NCI-H1092 treated with DMSO at 0.1 percent for 48 hours (cell line): ENCODE results near the gene COL6A6.

Source experiments
- DNase-seq: peaks from one replicate; lab custom pipeline; 2025; lab: John Stamatoyannopoulos, UW

COL6A6 gene

GRCh38 chr3:130516645-130517512 lies at the start of gene COL6A6:
TSS of gene COL6A6 (plus strand) at chr3:130517177. CDS start at chr3:130560365, 43,188 bp downstream.
- DNase-seq = no peak

GRCh38 chr3:130468311-130468710 lies 48.7 kb upstream of the COL6A6 start:
- no peak for DNase-seq

- no peak for DNase-seq
Observed at GRCh38 chr3:130470126-130470525, 46.9 kb upstream of the COL6A6 start.

GRCh38 chr3:130473416-130473815 lies 43.6 kb upstream of the COL6A6 start:
- no peak for DNase-seq

GRCh38 chr3:130480736-130481135 lies 36.2 kb upstream of the COL6A6 start:
- DNase-seq = no peak

- DNase-seq = no peak
Observed at GRCh38 chr3:130488288-130488687, 28.7 kb upstream of the COL6A6 start.

GRCh38 chr3:130488769-130489450 lies 28.1 kb upstream of the COL6A6 start:
- DNase-seq = no peak

GRCh38 chr3:130490241-130490640 lies 26.7 kb upstream of the COL6A6 start:
- no peak for DNase-seq

- DNase-seq = no peak
Observed at GRCh38 chr3:130491431-130491830, 25.5 kb upstream of the COL6A6 start.

- DNase-seq = no peak
Observed at GRCh38 chr3:130504701-130505100, 12.3 kb upstream of the COL6A6 start.

- no peak for DNase-seq
Observed at GRCh38 chr3:130506031-130506430, 10.9 kb upstream of the COL6A6 start.

GRCh38 chr3:130507746-130508145 lies 9.2 kb upstream of the COL6A6 start:
- DNase-seq = no peak

- no peak for DNase-seq
Observed at GRCh38 chr3:130509008-130509407, 8.0 kb upstream of the COL6A6 start.

- no peak for DNase-seq
Observed at GRCh38 chr3:130514681-130515080, 2.3 kb upstream of the COL6A6 start.

- DNase-seq = no peak
Observed at GRCh38 chr3:130515755-130516154, 1.2 kb upstream of the COL6A6 start.

- DNase-seq = no peak
Observed at GRCh38 chr3:130517602-130518001, 625 bp downstream of the COL6A6 start.

GRCh38 chr3:130519754-130520153 lies 2.8 kb downstream of the COL6A6 start:
- DNase-seq = no peak

- no peak for DNase-seq
Observed at GRCh38 chr3:130522399-130522798, 5.4 kb downstream of the COL6A6 start.

- DNase-seq = no peak
Observed at GRCh38 chr3:130527426-130527825, 10.4 kb downstream of the COL6A6 start.

GRCh38 chr3:130528120-130528519 lies 11.1 kb downstream of the COL6A6 start:
- DNase-seq = no peak

GRCh38 chr3:130529486-130530215 lies 12.7 kb downstream of the COL6A6 start:
- DNase-seq = no peak

- no peak for DNase-seq
Observed at GRCh38 chr3:130533247-130533646, 16.3 kb downstream of the COL6A6 start.
